Activated naive CD4-positive, alpha-beta T cell treated with anti-CD3 and anti-CD28 coated beads, Interleukin-2, amount 10 ng/mL, durations not matched to agents 7 days and 5 days (primary cell): Measurements from ENCODE around the gene IFITM5.

Source experiments
- CTCF ChIA-PET: fragments of 350-600 bp; sonication (Branson Sonifier 250); formaldehyde crosslinking; loops from one replicate; lab custom pipeline; 2021; ENCODE audit warnings: antibody characterized with exemption; lab: Charles Lee
- DNase-seq: peaks from one replicate; pipeline ENCODE4 v3.0.0-alpha.2; 2020
- H3K27ac Mint-ChIP-seq: one replicate; pipeline ENCODE4 v1.8.0; 2021; ENCODE audit warnings: mild to moderate bottlenecking, moderate library complexity, mixed read lengths
- H3K27me3 Mint-ChIP-seq: one replicate; pipeline ENCODE4 v1.8.0; 2021; ENCODE audit warnings: mild to moderate bottlenecking, mixed read lengths
- H3K36me3 Mint-ChIP-seq: one replicate; pipeline ENCODE4 v1.8.0; 2021; ENCODE audit warnings: mixed read lengths
- H3K4me1 Mint-ChIP-seq: one replicate; pipeline ENCODE4 v1.8.0; 2021; ENCODE audit warnings: mixed read lengths
- H3K4me3 Mint-ChIP-seq: one replicate; pipeline ENCODE4 v1.8.0; 2021; ENCODE audit warnings: mild to moderate bottlenecking, moderate library complexity, mixed read lengths
- H3K9me3 Mint-ChIP-seq: one replicate; pipeline ENCODE4 v1.8.0; 2021; ENCODE audit warnings: mixed read lengths

The IFITM5 gene

GRCh38 chr11:255816-256215 is 43.5 kb downstream of the IFITM5 start:
- peaks cover 24% of the 10 kb centered on the region for H3K36me3 Mint-ChIP-seq
- peaks cover 6% of the 10 kb centered on the region for H3K4me1 Mint-ChIP-seq
- peaks cover 29% of the 10 kb centered on the region for H3K27me3 Mint-ChIP-seq
- H3K27ac Mint-ChIP-seq, result no peak overlapping the region
- CTCF ChIA-PET, result no interaction called here
- DNase-seq, result no peak
- H3K4me3 Mint-ChIP-seq, result no peak overlapping the region
- H3K9me3 Mint-ChIP-seq, result no peaks in the 10 kb centered on the region

- Mint-ChIP-seq H3K4me3 (no peak overlapping the region), H3K27ac (no peak overlapping the region), H3K27me3 (peaks cover 25% of the 10 kb centered on the region), H3K4me1 (peaks cover 11% of the 10 kb centered on the region), H3K36me3 (peaks cover 29% of the 10 kb centered on the region), H3K9me3 (no peaks in the 10 kb centered on the region)
- no peak for DNase-seq
- CTCF ChIA-PET, result no interaction called here
Measured at GRCh38 chr11:255176-255575, 44.1 kb downstream of the IFITM5 start.

- peaks cover 15% of the 10 kb centered on the region for H3K27me3 Mint-ChIP-seq
- no peaks in the 10 kb centered on the region for H3K9me3 Mint-ChIP-seq
- H3K4me1 Mint-ChIP-seq, result peaks cover 16% of the 10 kb centered on the region
- peak overlapping the region; percentile 38 for H3K27ac Mint-ChIP-seq
- CTCF ChIA-PET, result no interaction called here
- H3K4me3 Mint-ChIP-seq, result no peak overlapping the region
- no peak for DNase-seq
- H3K36me3 Mint-ChIP-seq, result peaks cover 36% of the 10 kb centered on the region
Measured at GRCh38 chr11:253886-254270, 45.4 kb downstream of the IFITM5 start.

- peaks cover 16% of the 10 kb centered on the region for H3K4me1 Mint-ChIP-seq
Measured at GRCh38 chr11:253160-253885, 46.0 kb downstream of the IFITM5 start.

DNA sequence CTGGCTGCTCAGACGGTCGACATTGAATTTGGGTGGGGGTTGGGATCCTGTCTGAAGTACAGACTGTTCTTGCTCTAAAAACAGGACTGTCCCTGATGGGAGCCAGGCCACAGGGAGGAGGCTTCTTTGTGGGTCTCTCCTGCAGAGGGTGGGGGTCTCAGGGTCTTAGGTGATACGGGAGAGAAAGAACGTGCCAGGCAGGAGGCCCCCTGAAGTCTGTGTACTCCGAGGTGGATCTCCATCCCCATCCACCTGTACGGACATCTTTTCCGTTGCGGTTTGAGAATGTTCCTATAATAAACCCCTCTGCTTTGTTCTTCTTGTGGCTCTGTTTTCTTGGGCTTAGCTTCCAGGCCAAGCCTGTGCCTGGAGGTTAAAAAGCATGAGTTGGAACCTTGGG is 46.7 kb downstream of the IFITM5 start:
- H3K9me3 Mint-ChIP-seq, result no peaks in the 10 kb centered on the region
- no peak overlapping the region for H3K27ac Mint-ChIP-seq
- H3K36me3 Mint-ChIP-seq, result peaks cover 46% of the 10 kb centered on the region
- H3K27me3 Mint-ChIP-seq, result peaks cover 6% of the 10 kb centered on the region
- no peak for DNase-seq
- H3K4me3 Mint-ChIP-seq, result no peak overlapping the region
- peaks cover 16% of the 10 kb centered on the region for H3K4me1 Mint-ChIP-seq
- CTCF ChIA-PET, result interaction anchor here (2.9 to 3.6 kb wide), 5 partner anchors 8 to 111 kb away, joined by 23 to 49 read pairs (median 36); partner anchors contain the start of genes IFITM2, NLRP6 and PGGHG

More at GRCh38 chr11:253160-253885, 46.0 kb downstream of the IFITM5 start:
- Mint-ChIP-seq H3K27me3 (peaks cover 12% of the 10 kb centered on the region), H3K4me3 (no peak overlapping the region), H3K9me3 (no peaks in the 10 kb centered on the region), H3K36me3 (peaks cover 40% of the 10 kb centered on the region), H3K27ac (no peak overlapping the region)
- DNase-seq, result no peak
- CTCF ChIA-PET, result no interaction called here

- H3K27ac Mint-ChIP-seq, result no peak overlapping the region
- no peaks in the 10 kb centered on the region for H3K9me3 Mint-ChIP-seq
- DNase-seq, result no peak
- H3K36me3 Mint-ChIP-seq, result peaks cover 52% of the 10 kb centered on the region
- H3K4me1 Mint-ChIP-seq, result peaks cover 16% of the 10 kb centered on the region
- CTCF ChIA-PET, result interaction anchor here (1.2 to 4.6 kb wide), 23 partner anchors 10 to 205 kb away, joined by 3 to 49 read pairs (median 9); partner anchors contain the start of genes IFITM2, IFITM5, NLRP6 and PGGHG
- no peak overlapping the region for H3K4me3 Mint-ChIP-seq
- no peaks in the 10 kb centered on the region for H3K27me3 Mint-ChIP-seq
Measured at GRCh38 chr11:251550-251949, 47.8 kb downstream of the IFITM5 start.

DNA sequence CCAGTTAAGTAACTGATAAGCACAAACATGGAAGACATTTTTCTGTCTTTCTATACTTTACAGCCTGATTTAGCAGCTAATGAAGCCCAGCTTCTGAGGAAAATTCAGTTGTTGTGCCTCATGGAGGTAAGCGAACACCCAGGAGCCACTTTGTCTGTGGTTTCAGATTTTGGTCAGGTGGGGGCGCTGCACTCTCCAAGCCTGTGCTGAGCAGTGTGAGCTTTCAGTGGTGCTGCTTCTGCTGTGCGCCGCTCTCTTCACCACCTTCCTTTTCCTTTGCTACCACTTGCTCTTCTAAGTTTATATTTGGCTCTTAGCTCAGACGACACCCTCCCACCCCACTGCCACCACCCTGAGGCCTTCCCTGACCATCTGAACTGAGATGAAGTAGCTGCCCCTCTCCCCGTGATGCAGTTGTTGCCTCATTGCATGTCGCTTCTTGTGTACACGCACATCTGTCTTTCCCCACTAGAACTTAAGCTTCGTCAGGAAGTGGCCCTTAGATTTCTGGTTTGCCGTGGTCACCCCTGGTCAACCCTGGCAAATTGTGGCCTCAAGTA is 48.5 kb downstream of the IFITM5 start:
- peaks cover 16% of the 10 kb centered on the region for H3K4me1 Mint-ChIP-seq
- H3K9me3 Mint-ChIP-seq, result no peaks in the 10 kb centered on the region
- no peak overlapping the region for H3K4me3 Mint-ChIP-seq
- no peaks in the 10 kb centered on the region for H3K27me3 Mint-ChIP-seq
- peak overlapping the region; percentile 78 for H3K27ac Mint-ChIP-seq
- peaks cover 57% of the 10 kb centered on the region for H3K36me3 Mint-ChIP-seq
- peak; percentile 91 for DNase-seq
- CTCF ChIA-PET, result interaction anchor here (0.7 to 4.6 kb wide), 39 partner anchors 9 to 268 kb away, joined by 3 to 49 read pairs (median 6); partner anchors contain the start of genes BET1L, IFITM2, IFITM5 and NLRP6

GRCh38 chr11:250274-250673 is 49.1 kb downstream of the IFITM5 start:
- H3K36me3 Mint-ChIP-seq, result peaks cover 63% of the 10 kb centered on the region

GRCh38 chr11:249062-249461 is 50.3 kb downstream of the IFITM5 start:
- Mint-ChIP-seq H3K4me1 (peaks cover 17% of the 10 kb centered on the region), H3K36me3 (peaks cover 67% of the 10 kb centered on the region), H3K27ac (peak overlapping the region; percentile 68), H3K4me3 (no peak overlapping the region), H3K9me3 (no peaks in the 10 kb centered on the region), H3K27me3 (no peaks in the 10 kb centered on the region)
- no peak for DNase-seq
- CTCF ChIA-PET, result interaction anchor here (1.2 to 4.6 kb wide), 5 partner anchors 12 to 114 kb away, joined by 5 to 32 read pairs (median 24); partner anchors contain the start of genes PGGHG and PSMD13

More at GRCh38 chr11:250274-250673, 49.1 kb downstream of the IFITM5 start:
- no peak for DNase-seq
- Mint-ChIP-seq H3K27me3 (no peaks in the 10 kb centered on the region), H3K27ac (no peak overlapping the region), H3K9me3 (no peaks in the 10 kb centered on the region), H3K4me1 (peaks cover 16% of the 10 kb centered on the region), H3K4me3 (no peak overlapping the region)
- CTCF ChIA-PET, result interaction anchor here (0.7 to 4.6 kb wide), 39 partner anchors 8 to 269 kb away, joined by 3 to 49 read pairs (median 6); partner anchors contain the start of genes BET1L, IFITM2, IFITM5 and NLRP6
